ENCODE results near the gene SYT15.
"Not testable (repeated sequence)": the region's sequence is repeated elsewhere in the genome, so short reads cannot be mapped to it uniquely, and the experiment has no call there.

Gene SYT15

GRCh38 chr10:46556515-46557318 is 22.2 kb upstream of the SYT15 start, which contains the start of gene GPRIN2:
Gene GPRIN2, minus strand, starts transcription at chr10:46556658. Its CDS starts 5,922 bp downstream, at chr10:46550736.
- DNase-seq (ENCODE audit: low read depth) = no peak

GRCh38 chr10:46557319-46558121 is 21.4 kb upstream of the SYT15 start:
- no peak for DNase-seq (ENCODE audit: low read depth)

- no peak for DNase-seq (ENCODE audit: low read depth)
These were observed 20.9 kb upstream of the SYT15 start for GRCh38 chr10:46558122-46558391.

- no peak for DNase-seq (ENCODE audit: low read depth)
These were observed 20.3 kb upstream of the SYT15 start for GRCh38 chr10:46558392-46559185.

- no peak for DNase-seq (ENCODE audit: low read depth)
These were observed 19.7 kb upstream of the SYT15 start for GRCh38 chr10:46559231-46559671.

GRCh38 chr10:46560381-46560780 is 18.5 kb upstream of the SYT15 start:
- no peak for DNase-seq (ENCODE audit: low read depth)

- no peak for DNase-seq (ENCODE audit: low read depth)
These were observed 18.0 kb upstream of the SYT15 start for GRCh38 chr10:46560952-46561351.

GRCh38 chr10:46565591-46566332 is 13.2 kb upstream of the SYT15 start:
- DNase-seq (ENCODE audit: low read depth) = not testable (repeated sequence)

GRCh38 chr10:46567151-46567550 is 11.8 kb upstream of the SYT15 start:
- not testable (repeated sequence) for DNase-seq (ENCODE audit: low read depth)

- not testable (repeated sequence) for DNase-seq (ENCODE audit: low read depth)
These were observed 8.3 kb upstream of the SYT15 start for GRCh38 chr10:46570655-46571054.

- not testable (repeated sequence) for DNase-seq (ENCODE audit: low read depth)
These were observed 6.2 kb upstream of the SYT15 start for GRCh38 chr10:46572765-46573164.

GRCh38 chr10:46573314-46573713 is 5.6 kb upstream of the SYT15 start:
- DNase-seq (ENCODE audit: low read depth) = not testable (repeated sequence)

GRCh38 chr10:46573884-46574283 is 5.0 kb upstream of the SYT15 start:
- DNase-seq (ENCODE audit: low read depth) = not testable (repeated sequence)

GRCh38 chr10:46577624-46578473 is 1.1 kb upstream of the SYT15 start:
- DNase-seq (ENCODE audit: low read depth) = not testable (repeated sequence)

GRCh38 chr10:46579378-46579777 is 450 bp downstream of the SYT15 start:
- DNase-seq (ENCODE audit: low read depth) = not testable (repeated sequence)

- DNase-seq (ENCODE audit: low read depth) = not testable (repeated sequence)
These were observed 3.1 kb downstream of the SYT15 start for GRCh38 chr10:46581997-46582396.

GRCh38 chr10:46582568-46582967 is 3.6 kb downstream of the SYT15 start:
- not testable (repeated sequence) for DNase-seq (ENCODE audit: low read depth)

- DNase-seq (ENCODE audit: low read depth) = not testable (repeated sequence)
These were observed 5.3 kb downstream of the SYT15 start for GRCh38 chr10:46584196-46584595.

GRCh38 chr10:46585246-46585645 is 6.3 kb downstream of the SYT15 start:
- DNase-seq (ENCODE audit: low read depth) = not testable (repeated sequence)

- DNase-seq (ENCODE audit: low read depth) = not testable (repeated sequence)
These were observed 8.6 kb downstream of the SYT15 start for GRCh38 chr10:46587546-46587945.

- DNase-seq (ENCODE audit: low read depth) = not testable (repeated sequence)
These were observed 9.3 kb downstream of the SYT15 start for GRCh38 chr10:46588221-46588620.
